HG03196 (cell line): ENCODE data around the gene AMBRA1.
"Not testable (repeated sequence)": the region's sequence is repeated elsewhere in the genome, so short reads cannot be mapped to it uniquely, and the experiment has no call there.

Experiments used
- ATAC-seq: cut with Tn5 transposase; IDR thresholded peaks from one replicate; pipeline ENCODE4 v1.9.1; 2021; ENCODE audit not compliant: unreplicated experiment

AMBRA1 gene

DNA sequence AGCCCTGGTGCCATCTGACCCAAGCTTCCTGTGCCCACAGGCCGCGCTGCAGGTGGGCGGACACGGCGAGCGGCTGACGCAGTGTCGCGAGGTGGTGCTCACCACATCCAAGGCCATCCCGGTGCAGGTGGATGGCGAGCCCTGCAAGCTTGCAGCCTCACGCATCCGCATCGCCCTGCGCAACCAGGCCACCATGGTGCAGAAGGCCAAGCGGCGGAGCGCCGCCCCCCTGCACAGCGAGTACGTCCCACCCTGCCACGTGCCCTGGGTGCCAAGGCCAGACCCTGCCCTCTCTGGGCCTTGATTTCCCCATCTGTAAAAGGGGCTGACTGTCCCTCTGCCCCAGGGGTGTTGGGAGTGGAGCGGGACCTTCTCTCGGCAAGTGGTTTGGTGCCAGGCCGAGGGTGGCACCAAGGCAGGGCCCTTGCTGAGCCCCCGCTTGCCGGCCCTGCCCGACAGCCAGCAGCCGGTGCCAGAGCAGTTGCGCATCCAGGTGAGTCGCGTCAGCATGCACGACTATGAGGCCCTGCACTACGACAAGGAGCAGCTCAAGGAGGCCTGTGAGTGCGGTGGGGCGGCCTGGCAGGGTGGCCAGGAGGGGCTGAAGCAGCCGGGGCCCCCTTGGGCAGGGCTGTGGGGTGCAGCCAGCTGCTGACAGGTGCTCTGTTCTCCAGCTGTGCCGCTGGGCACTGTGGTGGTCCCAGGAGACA is 218.3 kb downstream of the AMBRA1 start:
- ATAC-seq, result no peak

DNA sequence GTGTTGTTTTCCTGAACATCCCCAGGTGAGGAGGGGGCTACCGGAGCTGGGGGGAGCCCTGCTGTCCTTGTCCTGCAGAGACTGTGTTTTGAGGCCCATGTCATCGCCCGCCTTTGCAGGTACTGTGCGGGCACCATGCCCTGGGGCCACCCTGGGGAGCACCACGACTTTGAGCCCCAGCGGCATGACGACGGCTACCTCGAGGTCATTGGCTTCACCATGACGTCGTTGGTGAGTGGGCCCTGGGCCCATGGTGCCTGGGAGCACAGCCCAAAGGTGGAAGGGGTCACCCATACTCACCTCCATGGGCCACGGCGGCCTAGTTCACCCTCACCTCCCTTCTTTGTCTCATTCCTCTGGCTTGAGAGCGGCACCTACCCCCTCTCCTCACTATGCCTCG is 219.0 kb downstream of the AMBRA1 start:
- no peak for ATAC-seq

DNA sequence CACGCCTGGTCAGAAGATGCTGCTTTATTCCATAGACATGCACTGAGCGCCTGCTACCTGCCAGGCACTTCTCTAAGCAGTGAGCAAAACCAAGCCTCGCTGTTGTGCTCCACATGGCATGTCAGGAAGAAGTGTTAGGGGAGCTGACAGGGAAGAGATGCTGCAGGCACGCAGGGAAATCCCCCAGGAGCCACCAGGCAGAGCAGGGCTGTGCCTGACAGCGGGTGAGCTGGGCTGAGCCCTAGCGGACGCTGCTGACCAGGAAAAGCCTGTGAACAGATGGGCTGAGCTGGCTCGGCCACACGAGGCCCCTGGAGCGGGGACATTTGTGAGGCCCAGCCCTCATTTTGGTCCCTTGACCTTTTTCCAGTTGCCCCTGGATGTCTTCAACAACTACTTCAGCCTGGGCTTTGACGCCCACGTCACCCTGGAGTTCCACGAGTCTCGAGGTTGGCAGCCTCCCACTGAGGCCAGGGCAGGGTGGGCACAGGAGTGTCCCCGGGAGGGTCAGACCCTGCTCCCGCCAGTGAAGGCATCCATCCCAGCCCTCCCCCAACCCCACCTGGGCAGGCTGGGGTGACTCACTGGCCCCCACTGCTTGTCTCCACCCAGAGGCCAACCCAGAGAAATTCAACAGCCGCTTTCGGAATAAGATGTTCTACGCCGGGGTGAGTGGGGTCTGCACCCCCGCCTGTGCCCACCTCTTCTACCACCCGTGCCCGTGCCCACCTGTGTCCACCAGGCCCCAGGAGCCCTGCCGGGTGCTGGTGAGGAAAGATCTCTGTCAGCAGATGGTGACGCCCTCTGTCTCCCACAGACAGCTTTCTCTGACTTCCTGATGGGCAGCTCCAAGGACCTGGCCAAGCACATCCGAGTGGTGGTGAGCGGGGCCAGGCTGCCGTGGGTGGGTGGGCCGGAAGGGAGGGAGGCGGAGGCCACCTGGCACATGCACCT is 219.8 kb downstream of the AMBRA1 start:
- ATAC-seq, result no peak

DNA sequence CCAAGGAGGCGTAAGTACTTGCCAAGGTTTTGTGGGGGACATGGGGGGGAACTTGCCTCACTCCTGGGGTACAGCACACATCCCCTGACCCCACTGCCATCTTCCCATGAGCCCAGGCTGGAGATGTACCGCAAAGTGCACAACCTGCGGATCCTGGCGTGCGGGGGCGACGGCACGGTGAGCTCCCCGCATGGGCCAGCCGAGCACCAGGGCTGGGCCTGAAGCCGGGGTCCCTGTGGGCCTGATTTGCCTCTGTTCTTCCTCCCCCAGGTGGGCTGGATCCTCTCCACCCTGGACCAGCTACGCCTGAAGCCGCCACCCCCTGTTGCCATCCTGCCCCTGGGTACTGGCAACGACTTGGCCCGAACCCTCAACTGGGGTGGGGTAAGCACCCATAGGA is 221.3 kb downstream of the AMBRA1 start:
- not testable (repeated sequence) for ATAC-seq

DNA sequence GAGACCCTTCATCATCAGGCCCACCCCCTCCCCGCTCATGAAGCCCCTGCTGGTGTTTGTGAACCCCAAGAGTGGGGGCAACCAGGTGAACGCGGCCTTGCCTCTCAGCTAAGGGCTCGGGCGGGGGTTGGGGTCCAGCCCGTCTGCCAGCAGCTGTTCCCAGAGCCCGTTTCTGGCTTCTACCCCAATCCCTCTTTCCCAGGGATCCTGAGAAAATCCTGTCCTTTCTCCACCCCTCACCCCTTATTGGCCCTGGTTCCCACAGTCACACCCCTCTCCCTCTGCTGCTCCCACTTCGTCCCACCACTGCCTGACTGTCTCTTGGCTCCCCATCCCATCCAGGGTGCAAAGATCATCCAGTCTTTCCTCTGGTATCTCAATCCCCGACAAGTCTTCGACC is 221.7 kb downstream of the AMBRA1 start:
- ATAC-seq, result no peak

DNA sequence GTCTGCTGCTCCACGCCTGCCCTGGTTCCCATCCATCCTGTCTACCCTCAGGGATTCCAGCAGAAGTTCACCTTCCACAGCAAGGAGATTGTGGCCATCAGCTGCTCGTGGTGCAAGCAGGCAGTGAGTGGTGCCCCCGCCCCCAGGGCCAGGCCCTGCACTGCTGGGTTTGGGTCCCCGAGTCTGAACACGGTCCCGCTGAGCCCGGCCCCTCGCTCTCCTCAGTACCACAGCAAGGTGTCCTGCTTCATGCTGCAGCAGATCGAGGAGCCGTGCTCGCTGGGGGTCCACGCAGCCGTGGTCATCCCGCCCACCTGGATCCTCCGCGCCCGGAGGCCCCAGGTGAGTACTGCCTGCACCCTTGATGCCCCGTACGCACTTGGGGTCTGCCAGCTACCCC is 222.6 kb downstream of the AMBRA1 start:
- not testable (repeated sequence) for ATAC-seq

DNA sequence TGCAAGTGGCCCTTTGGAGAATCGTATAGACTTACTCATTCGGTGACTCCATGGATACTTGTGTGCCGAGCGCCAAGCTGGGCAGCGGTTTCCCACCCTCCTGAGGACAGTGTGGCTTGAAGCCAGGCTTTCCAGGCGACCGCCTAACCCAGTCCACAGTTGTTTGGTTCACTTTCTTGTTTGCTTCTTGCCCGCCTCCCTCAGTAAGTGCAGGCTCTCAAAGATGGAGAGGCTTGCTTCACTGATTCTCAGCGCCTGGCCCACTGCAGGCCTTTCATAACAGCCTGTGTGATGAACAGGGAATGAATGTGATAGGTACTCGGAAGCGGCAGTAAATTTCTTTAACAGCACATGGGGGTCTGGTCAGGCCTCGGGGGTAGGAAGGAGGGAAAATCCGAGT is 223.6 kb downstream of the AMBRA1 start:
- ATAC-seq, result no peak

DNA sequence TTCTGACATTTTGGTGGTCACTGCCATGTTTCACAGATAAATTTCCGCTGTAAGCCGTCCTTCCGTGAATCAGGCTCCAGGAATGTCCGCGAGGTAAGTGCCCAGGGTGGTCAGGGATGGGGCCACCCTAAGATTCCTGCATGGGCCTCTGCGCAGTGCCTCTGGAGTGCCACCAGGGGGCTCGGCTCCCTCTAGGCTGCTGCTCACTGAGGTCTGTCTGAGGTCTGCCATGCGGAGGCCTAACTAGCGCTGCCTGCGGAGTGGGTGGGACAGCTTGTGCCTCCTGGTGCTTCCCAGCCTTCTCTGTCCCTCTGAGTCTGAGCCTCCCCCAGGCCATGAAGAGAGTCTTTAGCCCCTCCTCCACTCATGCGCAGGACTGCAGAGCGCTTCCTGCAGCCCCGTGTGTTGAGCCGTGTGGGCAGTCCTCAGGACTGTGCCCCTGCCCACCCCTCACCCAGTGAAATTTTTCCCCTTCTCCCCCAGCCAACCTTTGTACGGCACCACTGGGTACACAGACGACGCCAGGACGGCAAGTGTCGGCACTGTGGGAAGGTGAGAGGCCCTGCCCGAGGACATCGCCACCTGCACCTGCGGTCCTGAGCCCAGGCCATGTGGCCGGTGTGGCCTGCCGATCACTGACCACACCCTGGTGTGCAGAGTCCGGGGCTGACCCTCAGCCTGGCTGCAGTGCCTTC is 224.2 kb downstream of the AMBRA1 start:
- ATAC-seq, result no peak

DNA sequence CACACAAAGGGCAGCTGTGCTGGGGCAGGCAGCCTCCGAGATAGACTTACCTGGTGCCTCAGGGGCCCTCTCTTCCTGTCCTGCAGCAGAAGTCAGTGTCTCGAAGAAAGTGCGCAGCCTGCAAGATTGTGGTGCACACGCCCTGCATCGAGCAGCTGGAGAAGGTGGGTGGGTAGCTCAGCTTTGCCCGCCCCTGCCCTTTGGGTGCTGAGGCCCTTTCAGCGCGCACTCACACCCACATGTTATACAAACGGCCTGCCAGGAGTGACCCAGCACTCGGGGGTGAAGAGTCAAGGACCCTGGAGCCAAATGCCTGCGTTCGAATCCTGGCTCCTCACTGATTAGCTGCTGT is 225.9 kb downstream of the AMBRA1 start:
- ATAC-seq, result no peak

DNA sequence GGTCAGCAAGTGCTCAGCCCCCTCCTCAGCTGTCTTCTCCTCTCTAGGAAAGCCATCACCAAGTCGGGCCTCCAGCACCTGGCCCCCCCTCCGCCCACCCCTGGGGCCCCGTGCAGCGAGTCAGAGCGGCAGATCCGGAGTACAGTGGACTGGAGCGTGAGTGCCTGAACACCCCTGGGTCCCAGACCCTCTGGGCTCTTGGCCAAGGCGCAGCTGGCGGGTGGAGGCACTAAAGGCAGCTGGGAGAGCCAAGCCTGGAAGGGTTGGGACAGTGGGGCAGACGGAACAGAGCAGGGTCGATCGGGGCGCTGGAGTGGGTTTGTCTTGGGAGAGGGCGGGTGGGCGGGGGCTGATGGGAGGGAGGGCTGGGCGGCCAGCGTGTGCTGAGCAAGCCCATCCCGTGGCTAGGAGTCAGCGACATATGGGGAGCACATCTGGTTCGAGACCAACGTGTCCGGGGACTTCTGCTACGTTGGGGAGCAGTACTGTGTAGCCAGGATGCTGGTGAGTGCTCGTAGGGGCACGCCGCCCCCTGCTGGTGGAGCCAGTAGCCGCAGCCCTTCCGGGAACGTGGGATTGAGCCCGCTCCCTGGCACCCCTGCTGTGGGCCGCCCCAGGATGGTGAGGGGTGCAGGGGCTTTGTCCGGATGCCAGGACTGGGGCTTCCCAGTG is 226.4 kb downstream of the AMBRA1 start:
- no peak for ATAC-seq

DNA sequence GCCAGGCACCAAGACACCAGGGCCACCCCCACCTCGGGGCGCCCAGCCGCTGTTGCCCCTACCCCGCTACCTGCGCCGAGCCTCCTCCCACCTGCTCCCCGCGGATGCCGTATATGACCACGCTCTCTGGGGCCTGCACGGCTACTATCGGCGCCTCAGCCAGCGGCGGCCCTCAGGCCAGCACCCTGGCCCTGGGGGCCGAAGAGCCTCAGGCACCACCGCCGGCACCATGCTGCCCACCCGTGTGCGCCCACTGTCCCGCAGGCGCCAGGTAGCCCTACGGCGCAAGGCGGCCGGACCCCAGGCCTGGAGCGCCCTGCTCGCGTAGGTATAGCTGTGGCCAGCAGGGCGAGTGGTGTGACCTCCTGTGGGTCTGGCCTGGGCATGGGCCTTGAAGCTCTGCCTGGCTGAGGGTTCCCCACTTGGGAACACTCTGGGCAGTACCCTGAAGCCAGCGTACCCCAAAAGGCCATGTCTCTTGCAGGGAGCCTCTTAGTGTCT is 227.1 kb downstream of the AMBRA1 start:
- ATAC-seq, result no peak

DNA sequence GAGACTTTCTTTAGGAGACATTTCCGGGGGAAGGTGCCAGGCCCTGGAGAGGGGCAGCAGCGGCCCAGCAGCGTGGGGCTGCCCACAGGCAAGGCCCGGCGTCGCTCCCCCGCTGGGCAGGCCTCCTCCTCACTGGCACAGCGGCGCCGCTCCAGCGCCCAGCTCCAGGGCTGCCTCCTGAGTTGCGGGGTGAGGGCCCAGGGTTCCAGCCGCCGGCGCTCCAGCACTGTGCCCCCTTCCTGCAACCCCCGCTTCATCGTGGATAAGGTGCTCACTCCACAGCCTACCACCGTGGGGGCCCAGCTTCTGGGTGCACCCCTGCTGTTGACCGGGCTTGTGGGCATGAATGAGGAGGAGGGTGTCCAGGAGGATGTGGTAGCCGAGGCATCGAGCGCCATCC is 227.6 kb downstream of the AMBRA1 start:
- ATAC-seq, result no peak

DNA sequence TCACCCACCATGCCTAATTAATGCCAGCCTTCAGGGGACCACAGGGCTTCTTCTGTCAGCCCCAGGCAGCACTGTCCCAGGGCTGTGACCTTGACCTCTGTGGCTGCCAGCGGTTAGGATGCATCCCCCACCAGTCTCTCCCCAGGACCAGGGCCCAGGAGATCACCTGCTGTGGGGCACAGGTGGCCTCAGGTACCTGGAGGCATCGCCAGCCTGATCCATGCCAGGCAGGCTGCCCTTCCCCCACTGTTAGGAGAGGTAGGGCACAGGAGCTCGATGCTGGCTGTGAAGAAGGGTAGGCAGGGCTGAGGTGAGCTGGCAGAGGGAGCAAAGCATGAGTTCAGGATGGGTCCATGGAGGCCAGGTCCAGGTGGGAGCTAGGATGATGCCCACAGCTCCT is 229.0 kb downstream of the AMBRA1 start:
- no peak for ATAC-seq

DNA sequence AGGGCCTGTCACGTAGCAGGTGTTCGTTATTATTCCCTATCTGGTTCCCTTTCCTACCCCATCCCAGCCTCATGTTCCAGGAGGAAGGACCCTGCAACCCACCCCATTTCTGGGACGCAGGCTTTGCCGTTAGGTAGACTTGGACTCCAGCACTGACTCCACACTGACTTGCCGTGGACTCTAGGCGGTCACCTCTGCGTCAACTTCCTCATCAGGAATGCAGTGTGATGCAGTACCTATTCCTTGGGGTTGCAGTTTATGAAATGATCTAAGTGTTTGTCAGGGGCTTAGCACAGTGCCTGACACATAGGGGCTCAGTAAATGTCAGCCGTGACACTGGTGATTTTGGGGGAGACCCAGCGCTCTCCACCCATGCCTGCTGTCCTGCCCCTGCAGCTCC is 229.8 kb downstream of the AMBRA1 start:
- no peak for ATAC-seq

DNA sequence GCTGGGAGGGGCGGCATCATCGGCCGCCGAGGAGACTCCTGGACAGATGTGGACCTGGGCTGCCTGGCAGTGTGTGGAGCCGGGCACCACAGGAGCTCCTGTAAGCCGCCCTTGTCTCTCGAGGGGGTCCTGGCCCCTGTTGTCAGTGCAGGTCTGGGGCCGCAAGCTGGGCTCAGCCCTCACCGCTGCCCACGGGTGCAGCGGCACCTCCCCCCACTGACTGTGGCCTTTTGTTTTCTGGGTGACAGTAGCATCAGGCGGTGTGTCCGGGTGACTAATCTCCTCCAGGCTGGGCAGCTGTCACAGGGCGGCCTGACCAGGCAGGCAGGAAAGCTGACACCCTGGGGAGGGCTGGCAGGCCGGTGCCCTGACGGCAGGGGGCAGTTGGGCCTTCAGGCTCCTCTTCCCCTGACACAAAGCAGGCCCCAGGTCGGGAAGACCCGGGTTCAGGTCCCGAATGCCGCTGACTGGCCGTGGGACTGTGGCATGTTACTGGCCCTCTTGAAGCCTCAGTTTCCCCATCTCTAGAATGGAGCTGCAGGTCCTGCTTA is 230.3 kb downstream of the AMBRA1 start:
- ATAC-seq, result no peak

DNA sequence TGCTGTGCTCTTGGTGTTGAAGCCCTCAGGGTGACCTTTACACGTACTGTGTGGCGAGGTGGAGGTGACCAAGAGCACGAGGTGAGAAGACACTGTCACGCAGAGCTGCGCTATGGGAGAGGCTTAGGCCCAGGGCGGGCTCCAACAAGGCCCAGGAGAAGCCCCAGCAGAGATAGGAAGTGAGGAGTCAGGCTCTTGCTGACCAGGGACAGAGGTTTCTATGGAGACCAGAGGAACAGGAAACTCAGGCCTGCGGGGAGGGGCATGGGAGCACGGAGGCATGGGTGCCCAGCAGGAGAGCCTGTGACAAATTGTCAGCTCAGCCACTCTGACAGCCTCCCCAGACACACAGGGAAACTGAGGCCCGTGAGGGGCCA is 230.8 kb downstream of the AMBRA1 start:
- no peak for ATAC-seq

DNA sequence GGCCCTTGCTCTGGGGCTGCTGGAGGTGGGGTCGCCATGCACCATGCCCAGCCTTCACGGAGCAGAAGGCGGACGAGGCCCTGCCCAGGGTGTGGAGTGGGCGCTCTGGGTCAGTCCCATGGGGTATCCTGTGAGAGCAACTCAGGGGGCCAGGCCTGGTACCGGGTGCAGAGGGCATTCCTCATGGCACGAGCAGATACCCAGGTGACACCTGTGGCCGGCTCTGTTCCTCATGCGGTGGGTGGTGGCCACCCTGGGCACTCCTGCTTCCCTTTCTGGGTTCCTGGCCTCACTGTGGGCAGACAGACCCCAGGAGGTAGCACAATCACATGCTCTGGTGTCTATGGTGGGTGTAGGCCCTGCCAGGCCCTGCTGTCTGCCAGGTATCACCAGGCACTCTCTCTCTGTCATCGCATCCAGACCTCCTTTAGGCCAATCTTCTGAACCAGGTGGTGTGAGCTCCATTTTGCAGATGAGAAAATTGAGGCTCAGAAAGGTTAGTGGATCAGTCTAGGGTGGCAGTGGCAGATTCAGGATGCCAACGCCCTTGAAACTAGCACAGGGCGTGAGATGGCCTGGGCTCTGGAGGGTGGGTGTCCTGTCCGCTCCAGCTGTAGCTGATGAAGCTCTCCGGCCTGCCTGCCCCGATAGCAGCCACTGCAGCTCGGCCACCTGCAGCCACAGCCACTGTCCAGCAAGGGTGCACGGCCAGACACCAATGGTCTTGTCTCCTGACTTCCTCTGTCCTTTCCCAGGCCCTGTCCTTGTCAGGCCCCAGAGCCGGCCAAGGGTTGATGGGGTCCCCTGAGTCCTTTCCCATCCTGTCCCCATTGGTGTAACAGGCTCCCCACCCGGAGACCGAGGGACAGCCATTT is 231.4 kb downstream of the AMBRA1 start:
- ATAC-seq, result no peak

DNA sequence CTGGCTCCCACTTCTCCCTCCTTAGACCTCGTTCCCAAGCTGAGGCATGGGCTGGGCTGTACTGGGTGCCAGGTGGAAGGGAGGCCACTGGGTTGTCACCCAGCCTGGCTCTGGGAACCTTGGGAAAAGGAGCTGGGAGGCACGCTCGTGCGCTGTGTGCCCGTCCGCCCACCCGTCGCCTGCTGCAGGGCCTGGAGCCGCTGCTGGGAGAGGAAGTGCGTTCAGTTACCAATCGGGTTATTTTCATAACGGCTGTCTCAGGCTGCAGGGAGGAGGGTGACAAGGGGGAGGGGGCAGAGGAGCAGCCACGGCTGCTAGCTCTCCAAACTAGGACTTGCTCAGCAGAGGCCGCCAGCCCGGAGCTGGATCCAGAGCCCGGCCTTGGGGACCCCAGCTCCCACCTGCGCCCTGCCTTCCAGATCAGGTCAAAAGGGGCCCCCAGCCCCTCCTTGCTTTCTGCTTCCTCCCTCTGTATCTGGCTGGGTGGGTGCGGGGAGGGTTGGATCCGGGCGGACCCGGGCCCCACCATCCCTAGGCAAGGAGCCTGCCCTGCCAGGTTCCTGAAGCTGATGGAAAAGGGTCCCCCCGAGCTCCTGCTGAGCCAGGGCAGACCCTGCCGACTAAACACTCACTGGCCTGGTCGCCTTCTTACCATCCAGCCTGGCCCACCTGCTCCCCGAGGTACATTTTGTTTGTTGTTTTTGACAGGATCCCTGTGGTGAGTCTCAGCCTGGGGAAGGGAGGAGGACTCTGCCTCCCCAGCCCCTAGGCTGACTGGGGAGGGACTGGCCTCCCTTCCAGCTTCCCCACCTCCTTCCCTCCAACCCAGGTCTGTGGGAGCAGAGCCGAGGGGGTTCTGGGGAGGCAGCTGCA is 232.3 kb downstream of the AMBRA1 start:
- peak; percentile 81 for ATAC-seq

DNA sequence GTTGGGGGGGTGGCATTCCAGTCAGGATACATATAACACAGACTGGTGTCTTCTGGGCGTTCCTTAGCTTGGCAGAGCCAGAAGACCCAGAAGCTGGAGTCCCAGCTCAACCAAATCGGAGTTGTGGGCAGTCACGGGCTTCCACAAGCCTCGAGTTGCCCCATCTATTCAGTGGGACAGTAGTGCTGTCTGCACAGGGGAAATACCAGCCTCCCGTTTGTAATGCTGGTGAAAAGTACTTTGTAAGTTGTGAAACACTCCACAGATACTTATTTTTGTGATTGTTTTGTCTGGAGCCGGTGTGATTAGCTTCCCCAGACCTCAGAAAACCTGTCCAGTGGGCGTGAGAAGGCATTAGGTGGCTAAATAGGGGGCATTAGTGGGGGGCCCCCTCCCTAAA is 232.9 kb downstream of the AMBRA1 start:
- ATAC-seq, result no peak
